HUES48 (cell line): ENCODE measurements around the gene SLC29A4.
"Not testable (repeated sequence)": the region's sequence is repeated elsewhere in the genome, so short reads cannot be mapped to it uniquely, and the experiment has no call there.

Experiments
- H3K27ac ChIP-seq: one replicate; pipeline ENCODE4 v1.7.0; 2013; ENCODE audit warnings: low read depth, low read length, inconsistent platforms
- H3K27me3 ChIP-seq: 2 replicates; pipeline ENCODE4 v1.6.1; 2013; ENCODE audit warnings: mild to moderate bottlenecking, low read length; ENCODE audit not compliant: control insufficient read depth, insufficient read depth
- H3K36me3 ChIP-seq: 2 replicates; pipeline ENCODE4 v1.6.1; 2013; ENCODE audit warnings: low read length; ENCODE audit not compliant: control insufficient read depth, insufficient read depth
- H3K4me1 ChIP-seq: 2 replicates; pipeline ENCODE4 v1.6.1; 2013; ENCODE audit warnings: mild to moderate bottlenecking, low read length; ENCODE audit not compliant: control insufficient read depth, insufficient read depth
- H3K4me3 ChIP-seq: 2 replicates; pipeline ENCODE4 v1.5.1; 2013; ENCODE audit warnings: mild to moderate bottlenecking, low read depth, low read length
- H3K9ac ChIP-seq: 2 replicates; pipeline ENCODE4 v1.6.1; 2013; ENCODE audit warnings: mild to moderate bottlenecking, low read depth, low read length, moderate library complexity
- H3K9me3 ChIP-seq: 2 replicates; pipeline ENCODE4 v1.6.1; 2013; ENCODE audit warnings: low read length; ENCODE audit not compliant: control insufficient read depth, insufficient read depth

The SLC29A4 gene

GRCh38 chr7:5302577-5302976, 19.8 kb downstream of the SLC29A4 start:
- Histone ChIP-seq H3K9ac (no peak overlapping the region), H3K9me3 (no peaks in the 10 kb centered on the region), H3K27me3 (peaks cover under 1% of the 10 kb centered on the region), H3K36me3 (no peaks in the 10 kb centered on the region), H3K4me1 (no peaks in the 10 kb centered on the region), H3K4me3 (no peak overlapping the region), H3K27ac (no peak overlapping the region)

DNA sequence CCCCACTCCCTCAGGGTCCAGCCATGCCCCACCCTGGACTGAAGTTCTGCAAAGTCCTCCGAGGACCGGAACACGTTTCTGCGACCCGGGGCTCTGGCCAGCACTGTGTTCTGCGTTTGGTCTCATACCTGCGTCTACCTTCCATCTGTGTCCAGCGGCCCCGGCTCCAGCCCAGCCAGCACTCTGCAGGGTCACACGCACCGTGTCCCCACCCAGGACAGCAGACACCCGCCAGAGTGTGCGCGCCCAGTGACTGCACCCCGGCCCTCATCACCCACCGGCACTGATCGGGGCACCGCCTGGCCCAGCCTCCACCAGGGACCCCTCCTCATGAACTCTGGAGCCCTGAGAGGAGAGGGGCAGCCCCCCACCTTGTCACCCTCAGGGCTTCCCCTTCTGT, 20.3 kb downstream of the SLC29A4 start:
- Histone ChIP-seq H3K36me3 (no peaks in the 10 kb centered on the region), H3K9me3 (no peaks in the 10 kb centered on the region), H3K27me3 (no peaks in the 10 kb centered on the region), H3K4me1 (no peaks in the 10 kb centered on the region), H3K27ac (no peak overlapping the region), H3K9ac (no peak overlapping the region), H3K4me3 (no peak overlapping the region)

- no peaks in the 10 kb centered on the region for H3K36me3 ChIP-seq
- no peak overlapping the region for H3K9ac ChIP-seq
- H3K27me3 ChIP-seq, result no peaks in the 10 kb centered on the region
- H3K9me3 ChIP-seq, result no peaks in the 10 kb centered on the region
- no peak overlapping the region for H3K4me3 ChIP-seq
- no peaks in the 10 kb centered on the region for H3K4me1 ChIP-seq
- no peak overlapping the region for H3K27ac ChIP-seq
Measured at GRCh38 chr7:5303591-5304505, 21.1 kb downstream of the SLC29A4 start.

GRCh38 chr7:5305050-5305449, 22.3 kb downstream of the SLC29A4 start:
- H3K4me1 ChIP-seq, H3K9me3 ChIP-seq, H3K36me3 ChIP-seq, H3K27ac ChIP-seq, H3K4me3 ChIP-seq, H3K27me3 ChIP-seq, H3K9ac ChIP-seq: not testable (repeated sequence)

DNA sequence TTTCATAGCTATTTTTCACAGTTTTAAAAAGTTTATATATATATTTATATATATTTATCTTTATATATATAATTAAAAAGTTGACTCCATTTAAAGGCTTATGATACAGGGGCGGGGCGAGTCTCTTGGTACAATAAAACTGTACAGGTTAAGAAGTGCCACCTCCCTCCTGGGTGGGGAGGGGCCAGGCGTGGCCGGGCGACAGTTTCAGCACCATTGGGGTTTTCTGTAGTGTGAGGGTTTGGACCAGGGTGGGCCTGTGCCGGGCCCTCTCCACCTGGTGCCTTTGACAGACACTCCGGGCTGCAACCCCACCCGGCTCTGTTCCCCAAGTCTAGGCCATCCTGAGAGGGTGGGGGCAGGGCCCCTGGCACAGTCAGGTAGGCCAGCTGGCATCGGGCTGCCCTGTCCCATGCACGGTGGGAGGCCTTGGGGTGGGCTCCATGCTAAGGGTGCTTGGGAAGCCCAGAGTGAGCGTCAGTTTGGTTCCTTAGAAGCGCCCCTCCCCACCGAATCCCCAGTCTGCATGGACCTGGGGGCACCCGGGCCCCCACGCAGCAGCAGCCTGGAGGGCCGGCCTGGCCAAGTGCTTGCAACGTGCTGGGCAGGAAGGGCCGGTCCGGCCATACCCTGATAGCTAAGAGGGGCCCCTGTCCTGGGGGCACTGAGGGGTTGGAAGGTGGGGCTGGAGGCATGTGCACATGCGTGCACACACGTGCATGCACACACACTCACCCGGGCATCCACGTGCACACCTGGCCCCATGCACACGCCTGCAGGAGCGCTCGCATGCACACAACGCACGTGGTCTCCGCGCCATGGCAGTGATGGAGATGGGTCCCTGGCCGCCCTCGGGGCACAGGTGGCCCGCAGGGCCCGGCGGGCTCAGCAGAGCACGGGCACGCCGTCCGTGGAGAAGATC, 24.7 kb downstream of the SLC29A4 start:
- H3K9ac ChIP-seq, H3K27ac ChIP-seq, H3K4me3 ChIP-seq: not testable (repeated sequence)

DNA sequence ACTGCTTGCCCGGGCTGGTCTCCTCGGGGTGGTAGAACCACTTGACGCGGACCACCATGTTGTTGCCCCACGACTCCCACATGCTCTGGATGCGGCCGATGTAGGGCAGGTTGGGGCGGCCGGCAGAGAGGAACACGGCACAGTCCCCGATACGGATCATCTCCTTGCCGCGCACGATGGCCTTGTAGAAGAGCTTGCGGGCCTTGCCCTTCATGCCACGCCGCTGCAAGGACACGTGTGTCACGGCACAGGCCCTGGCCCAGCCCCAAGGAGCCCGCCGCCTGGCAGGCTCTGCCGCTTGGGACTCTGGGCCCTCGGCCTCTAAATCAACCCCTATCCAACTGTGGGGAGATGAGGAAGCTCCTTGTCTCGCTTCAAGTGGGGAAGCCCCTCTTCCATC, 26.4 kb downstream of the SLC29A4 start:
- Histone ChIP-seq H3K9ac (no peak overlapping the region), H3K27ac (no peak overlapping the region), H3K27me3 (no peaks in the 10 kb centered on the region), H3K4me1 (no peaks in the 10 kb centered on the region), H3K36me3 (peaks cover 3% of the 10 kb centered on the region; the same call in 1 of the 2 replicates), H3K9me3 (no peaks in the 10 kb centered on the region), H3K4me3 (no peak overlapping the region)

More for the DNA sequence above, 24.7 kb downstream of the SLC29A4 start:
- not testable (repeated sequence) for H3K36me3 ChIP-seq, H3K9me3 ChIP-seq, H3K27me3 ChIP-seq, H3K4me1 ChIP-seq

DNA sequence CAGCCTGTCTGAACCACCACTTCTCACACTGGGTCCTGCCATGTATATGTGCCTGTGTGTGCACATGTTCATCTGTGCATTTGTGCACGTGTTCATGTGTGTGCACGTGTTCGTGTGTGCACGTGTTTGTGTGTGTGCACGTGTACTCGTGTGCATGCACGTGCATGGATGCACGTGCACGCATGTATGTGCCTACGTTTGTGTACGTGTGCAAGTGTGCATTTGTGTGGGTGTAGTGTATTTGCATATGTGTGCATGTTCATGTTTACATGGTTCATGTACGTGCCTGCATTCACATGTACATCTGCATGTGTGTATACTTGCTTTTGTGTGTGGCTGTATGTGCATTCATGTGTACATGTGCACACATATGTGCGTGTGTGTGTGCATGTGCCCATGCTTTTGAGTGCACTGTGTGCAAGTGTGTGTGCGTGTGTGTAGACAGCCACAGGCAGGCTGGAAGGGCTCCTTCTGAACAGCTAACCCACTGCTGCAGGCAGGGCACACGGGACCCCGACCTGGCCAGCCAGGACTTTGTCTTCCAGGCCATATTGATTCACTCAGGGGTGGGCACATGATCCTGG, 28.2 kb downstream of the SLC29A4 start:
- Histone ChIP-seq H3K9me3 (no peaks in the 10 kb centered on the region), H3K27me3 (no peaks in the 10 kb centered on the region), H3K9ac (no peak overlapping the region), H3K4me3 (no peak overlapping the region), H3K4me1 (no peaks in the 10 kb centered on the region), H3K27ac (no peak overlapping the region), H3K36me3 (peaks cover 3% of the 10 kb centered on the region; the same call in 1 of the 2 replicates)

- not testable (repeated sequence) for H3K36me3 ChIP-seq, H3K27me3 ChIP-seq, H3K4me1 ChIP-seq, H3K27ac ChIP-seq, H3K9ac ChIP-seq, H3K4me3 ChIP-seq, H3K9me3 ChIP-seq
Measured at GRCh38 chr7:5312276-5313070, 29.7 kb downstream of the SLC29A4 start.

DNA sequence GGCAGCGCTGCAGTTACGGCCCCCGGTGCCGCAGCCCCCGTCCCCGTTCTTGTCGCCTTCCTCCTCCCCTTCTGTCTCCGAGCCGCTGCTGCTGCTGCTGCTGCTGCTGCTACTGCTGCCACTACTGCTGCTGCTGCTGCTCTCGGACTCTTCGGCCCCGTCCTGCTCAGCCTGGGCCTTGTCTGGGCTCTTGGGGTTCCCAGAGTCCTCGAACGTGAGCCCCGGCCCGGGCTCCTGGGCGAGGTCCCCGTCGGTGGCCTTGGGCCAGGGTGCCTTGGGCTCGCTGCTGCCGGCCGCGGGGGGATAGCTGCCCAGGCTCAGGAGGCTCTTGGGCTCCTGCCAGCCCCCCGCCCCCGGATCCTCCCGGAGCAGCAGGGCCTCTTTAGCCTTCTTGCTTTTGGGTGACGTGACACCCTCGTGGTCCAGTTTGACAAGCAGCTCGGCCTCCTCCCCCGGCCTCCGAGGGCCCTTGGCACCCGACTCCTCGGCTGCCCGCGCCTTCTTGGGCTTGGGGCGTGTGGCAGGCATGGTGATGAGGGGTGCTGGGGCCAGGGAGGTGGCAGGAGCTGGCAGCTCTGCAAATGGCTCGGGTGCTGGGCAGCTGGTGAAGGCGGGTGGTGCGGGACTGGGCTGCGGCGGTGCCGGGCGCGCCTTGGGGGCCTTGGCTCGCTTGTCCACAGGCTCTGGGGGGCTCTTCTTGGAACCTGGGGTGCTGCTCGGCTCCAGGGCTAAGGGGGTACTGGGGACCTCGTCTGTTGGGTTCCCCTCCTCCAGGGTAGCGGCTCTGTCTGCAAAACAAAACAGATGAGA, 30.5 kb downstream of the SLC29A4 start:
- not testable (repeated sequence) for H3K4me1 ChIP-seq, H3K27ac ChIP-seq, H3K27me3 ChIP-seq, H3K9me3 ChIP-seq, H3K4me3 ChIP-seq, H3K36me3 ChIP-seq, H3K9ac ChIP-seq

- no peak overlapping the region for H3K4me3 ChIP-seq
- H3K27ac ChIP-seq, result no peak overlapping the region
- no peak overlapping the region for H3K9ac ChIP-seq
- peaks cover 3% of the 10 kb centered on the region; the same call in 1 of the 2 replicates for H3K36me3 ChIP-seq
- H3K9me3 ChIP-seq, result no peaks in the 10 kb centered on the region; the same call in 1 of the 2 replicates
- H3K4me1 ChIP-seq, result no peaks in the 10 kb centered on the region
- no peaks in the 10 kb centered on the region for H3K27me3 ChIP-seq
Measured at GRCh38 chr7:5314864-5315263, 32.1 kb downstream of the SLC29A4 start.
